GM12892 (cell line): Measurements from ENCODE around the gene ENOX1.

Experiments
- POLR2A ChIP-seq: IDR thresholded peaks from 2 replicates; pipeline ENCODE4 v1.6.1; 2011; ENCODE audit warnings: low read depth, low read length, control low read depth
- POLR2AphosphoS5 ChIP-seq: IDR thresholded peaks from 2 replicates; pipeline ENCODE4 v1.6.1; 2011; ENCODE audit warnings: low read depth, low read length, control low read depth

GRCh38 chr13:43794416-43794815 is 7.6 kb upstream of the ENOX1 start:
- TF ChIP-seq POLR2A: no peak
- no peak for TF ChIP-seq POLR2AphosphoS5
